Gastroesophageal sphincter (tissue), 3 donors: Measurements from ENCODE around the gene SMIM35.

Experiments used
- CTCF ChIP-seq, 4 experiments: fragments of 200-600 bp in 2 of 4; fragments of 450-650 bp in 2 of 4; sonication (generic) in 1 of 4; IDR thresholded peaks; one replicate each; pipeline ENCODE4 v1.5.1; 2017 to 2019; ENCODE audit warnings: antibody characterized with exemption in 4 of 4, mild to moderate bottlenecking in 2 of 4, moderate library complexity in 2 of 4
- POLR2A ChIP-seq, 2 donors: fragments of 450-650 bp; IDR thresholded peaks; one replicate each; pipeline ENCODE4 v1.6.1; 2017; ENCODE audit warnings: antibody characterized with exemption in 2 of 2, mild to moderate bottlenecking in 2 of 2, moderate library complexity in 1 of 2

- TF ChIP-seq POLR2A (IDR thresholded peaks at IDR 0.05) (no peak), CTCF (IDR thresholded peaks at IDR 0.05) (no peak)
Observed at GRCh38 chr11:118084656-118085055, 2.1 kb downstream of the SMIM35 start.
